Stimulated activated CD4-positive, alpha-beta T cell treated with anti-CD3 and anti-CD28 coated beads, TNF-alpha, amount 100 ng/mL, for 48 hours (primary cell): ENCODE data around the gene PEX14.

Experiments
- DNase-seq, 3 donors: peaks; one replicate each; pipeline ENCODE4 v3.0.0-alpha.2; 2020; ENCODE audit warnings: low read depth in 3 of 3

Gene PEX14

GRCh38 chr1:10540277-10541005 is 65.7 kb downstream of the PEX14 start:
- no peak for DNase-seq

- DNase-seq = no peak
Measured at GRCh38 chr1:10541286-10541685, 66.5 kb downstream of the PEX14 start.

- DNase-seq = no peak
Measured at GRCh38 chr1:10544239-10544638, 69.5 kb downstream of the PEX14 start.

- DNase-seq = no peak
Measured at GRCh38 chr1:10546896-10547295, 72.1 kb downstream of the PEX14 start.

GRCh38 chr1:10549904-10550664 is 75.3 kb downstream of the PEX14 start:
- no peak for DNase-seq

- DNase-seq = no peak
Measured at GRCh38 chr1:10553118-10553517, 78.4 kb downstream of the PEX14 start.

- no peak for DNase-seq
Measured at GRCh38 chr1:10555635-10556429, 81.1 kb downstream of the PEX14 start.

GRCh38 chr1:10556430-10557005 is 81.8 kb downstream of the PEX14 start:
- DNase-seq = no peak

- DNase-seq = no peak
Measured at GRCh38 chr1:10557714-10558113, 83.0 kb downstream of the PEX14 start.

- DNase-seq = no peak
Measured at GRCh38 chr1:10559386-10559785, 84.6 kb downstream of the PEX14 start.

- no peak for DNase-seq
Measured at GRCh38 chr1:10561497-10561896, 86.7 kb downstream of the PEX14 start.

- peak in 1 of 3 donors; percentile 3 for DNase-seq
Measured at GRCh38 chr1:10561955-10562354, 87.2 kb downstream of the PEX14 start.

- no peak for DNase-seq
Measured at GRCh38 chr1:10564063-10564462, 89.3 kb downstream of the PEX14 start.

GRCh38 chr1:10569531-10569930 is 94.8 kb downstream of the PEX14 start:
- no peak for DNase-seq

- DNase-seq = no peak
Measured at GRCh38 chr1:10575616-10576015, 100.9 kb downstream of the PEX14 start.

GRCh38 chr1:10578070-10578469 is 103.3 kb downstream of the PEX14 start:
- no peak for DNase-seq

GRCh38 chr1:10583641-10584040 is 108.9 kb downstream of the PEX14 start:
- DNase-seq = no peak

- no peak for DNase-seq
Measured at GRCh38 chr1:10585242-10585641, 110.5 kb downstream of the PEX14 start.

GRCh38 chr1:10586125-10586524 is 111.4 kb downstream of the PEX14 start:
- no peak for DNase-seq

GRCh38 chr1:10588640-10589039 is 113.9 kb downstream of the PEX14 start:
- no peak for DNase-seq

GRCh38 chr1:10589074-10589473 is 114.3 kb downstream of the PEX14 start:
- DNase-seq = no peak

GRCh38 chr1:10591010-10591409 is 116.3 kb downstream of the PEX14 start:
- DNase-seq = no peak
